Activated CD4-positive, alpha-beta T cell treated with anti-CD3 and anti-CD28 coated beads, Interleukin-2, amount 50 U/mL, for 1 hour (primary cell): ENCODE measurements around the gene TECPR1.
A peak's percentile ranks its signal among the peaks of the same experiment; 100 is the strongest.

Experiments used
- DNase-seq: peaks from one replicate; pipeline ENCODE4 v3.0.0-alpha.2; 2020

The TECPR1 gene

DNA sequence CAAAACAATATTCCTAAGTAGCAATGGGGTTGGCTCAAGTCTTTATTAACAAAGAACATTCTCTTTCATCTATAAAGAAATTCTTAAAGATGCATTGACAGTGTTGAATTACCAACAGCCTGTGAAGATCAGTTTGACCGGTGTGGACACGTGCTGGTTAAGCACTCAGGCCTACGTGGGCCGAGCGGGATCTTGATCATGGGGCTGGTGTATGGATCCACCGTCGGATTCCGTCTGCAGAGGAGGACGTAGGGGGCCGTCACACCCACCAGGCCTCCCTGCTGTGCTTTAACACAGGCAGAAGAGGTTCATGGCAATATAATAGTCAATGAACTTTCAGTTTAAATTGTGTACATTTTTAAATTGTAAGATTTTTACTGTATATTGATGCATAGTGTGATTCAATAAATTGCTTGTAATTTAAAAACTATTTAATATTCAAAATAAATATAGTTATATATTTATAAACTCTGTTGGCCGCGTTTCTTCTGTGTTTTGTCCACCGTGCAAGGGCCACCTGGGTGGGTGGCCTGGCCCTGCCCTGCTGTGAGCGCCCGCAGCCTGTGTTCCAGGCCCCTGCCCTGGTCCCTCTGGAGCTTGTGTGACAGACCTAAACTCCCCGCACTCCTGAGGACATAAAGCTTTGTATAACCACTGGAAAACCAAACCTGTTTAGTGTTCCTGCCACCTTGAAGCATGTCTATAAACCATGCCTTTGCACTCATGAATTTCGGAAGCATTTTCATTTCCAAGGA lies 42.7 kb downstream of the TECPR1 start:
- no peak for DNase-seq

DNA sequence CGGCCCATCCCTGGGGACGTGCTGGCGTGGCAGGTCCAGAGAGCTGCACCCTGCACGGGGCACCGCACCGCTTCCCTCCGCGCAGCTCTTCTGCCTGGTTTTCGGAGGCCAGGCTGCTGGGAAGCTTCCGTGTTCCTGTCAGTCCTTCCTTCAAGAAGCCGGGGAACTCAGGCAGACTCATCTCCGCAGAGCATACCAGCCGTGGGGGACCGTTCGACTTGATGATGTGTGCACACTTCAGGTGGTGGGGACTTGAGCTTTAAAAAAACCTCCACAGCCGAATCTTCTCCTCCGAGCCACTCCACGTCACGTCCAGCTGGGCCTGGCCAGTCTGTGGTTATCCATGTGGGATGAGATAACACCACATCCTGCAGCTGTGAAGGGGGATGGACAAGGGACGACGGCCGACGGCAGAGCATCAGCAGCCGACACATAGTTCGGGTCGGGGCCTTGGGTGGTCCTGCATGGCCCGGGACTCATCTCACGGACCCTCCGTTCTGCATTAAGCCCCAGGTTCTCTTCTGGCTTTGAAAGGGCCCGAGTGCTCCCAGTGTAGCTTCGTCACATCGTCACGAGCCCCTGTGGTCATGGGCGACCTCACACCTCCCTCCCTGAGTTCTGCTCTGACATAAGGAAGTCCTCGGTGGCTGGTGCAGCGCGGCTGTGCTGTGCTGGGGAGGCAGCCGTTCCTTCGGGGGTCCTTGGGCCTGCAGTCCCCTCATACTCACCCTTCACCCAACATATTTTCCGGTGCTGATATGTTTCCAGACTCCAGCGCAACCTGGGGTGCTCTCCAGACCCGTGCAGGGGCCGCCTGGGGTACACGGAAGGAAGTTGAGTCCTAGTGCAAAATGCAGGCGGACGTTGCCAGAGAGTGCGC lies 45.3 kb downstream of the TECPR1 start:
- no peak for DNase-seq

DNA sequence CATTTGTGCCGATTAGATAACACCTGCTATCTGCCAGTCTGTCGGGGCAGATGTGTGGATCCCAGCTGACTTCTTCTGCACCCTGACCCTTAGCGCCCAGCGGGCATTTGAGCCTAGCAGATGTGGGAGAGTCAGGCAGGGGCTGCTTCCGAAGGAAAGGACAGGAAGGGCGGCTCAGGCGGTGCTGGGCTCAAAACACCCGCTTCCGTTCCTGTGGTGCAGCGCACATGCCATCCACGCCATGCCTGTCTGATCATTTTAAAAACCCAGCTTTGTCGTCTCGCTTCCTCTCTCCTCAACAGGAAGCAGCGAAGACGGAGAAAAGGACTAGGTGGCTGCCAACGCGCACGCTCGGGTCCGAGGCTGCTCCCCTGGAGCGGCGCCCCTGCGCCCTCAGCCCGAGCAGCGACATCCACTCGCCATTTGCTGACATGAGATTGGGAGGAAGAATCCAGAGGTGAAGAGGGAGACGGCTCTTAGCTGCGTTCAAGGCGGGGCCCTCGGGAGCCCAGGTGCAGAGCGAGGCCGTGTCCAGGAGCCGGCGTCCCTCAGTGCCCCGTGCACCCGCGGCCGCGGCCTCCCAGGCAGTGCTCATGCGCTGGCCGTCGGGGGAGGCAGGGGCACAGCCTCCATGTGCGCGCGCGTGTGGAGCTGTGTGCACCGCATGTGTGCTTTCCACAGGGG lies 46.7 kb downstream of the TECPR1 start:
- no peak for DNase-seq

DNA sequence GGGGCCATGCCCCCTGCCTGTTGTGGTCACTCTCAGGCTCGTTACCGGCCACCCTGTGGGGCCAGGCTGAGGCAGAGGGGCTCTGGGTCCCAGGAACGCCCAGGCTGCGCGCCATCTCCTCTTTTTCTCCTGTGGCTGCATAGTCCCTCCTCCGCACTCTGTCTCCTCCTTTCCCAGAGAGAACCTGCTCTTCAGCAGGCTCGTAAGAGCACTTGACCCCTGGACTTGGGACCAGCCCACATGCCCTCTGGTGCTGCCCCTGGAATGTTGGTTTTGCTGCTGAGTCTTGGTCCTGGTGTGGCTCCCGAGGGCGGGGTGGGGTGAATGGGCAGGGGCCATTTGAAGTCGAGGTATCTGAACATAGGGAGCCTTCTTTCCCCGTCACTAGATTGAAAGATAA lies 47.4 kb downstream of the TECPR1 start:
- no peak for DNase-seq

DNA sequence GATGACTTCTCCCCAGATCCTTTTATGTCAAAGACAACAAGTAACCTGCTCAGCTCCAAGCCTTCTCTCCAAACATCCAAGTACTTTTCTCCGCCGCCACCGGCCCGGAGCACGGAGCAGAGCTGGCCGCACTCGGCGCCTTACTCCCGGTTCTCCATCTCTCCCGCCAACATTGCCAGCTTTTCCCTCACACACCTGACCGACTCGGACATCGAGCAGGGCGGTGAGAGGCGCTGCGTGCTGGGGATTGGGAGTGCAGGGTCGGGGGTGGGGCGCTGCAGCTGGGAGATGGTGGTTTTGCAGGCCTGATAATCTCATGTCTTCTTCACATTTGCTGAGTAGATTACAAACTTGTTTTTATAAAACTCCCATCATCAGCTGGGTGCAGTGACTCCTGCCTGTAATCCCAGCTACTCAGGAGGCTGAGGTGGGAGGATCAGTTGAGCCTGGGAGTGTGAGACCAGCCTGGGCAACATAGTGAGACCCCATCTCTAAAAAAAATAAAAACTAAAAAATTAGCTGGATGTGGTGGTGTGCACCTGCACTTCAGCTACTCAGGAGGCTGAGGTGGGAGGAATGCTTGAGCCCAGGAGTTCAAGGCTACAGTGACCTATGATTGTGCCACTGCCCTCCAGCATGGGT lies 47.9 kb downstream of the TECPR1 start:
- no peak for DNase-seq

DNA sequence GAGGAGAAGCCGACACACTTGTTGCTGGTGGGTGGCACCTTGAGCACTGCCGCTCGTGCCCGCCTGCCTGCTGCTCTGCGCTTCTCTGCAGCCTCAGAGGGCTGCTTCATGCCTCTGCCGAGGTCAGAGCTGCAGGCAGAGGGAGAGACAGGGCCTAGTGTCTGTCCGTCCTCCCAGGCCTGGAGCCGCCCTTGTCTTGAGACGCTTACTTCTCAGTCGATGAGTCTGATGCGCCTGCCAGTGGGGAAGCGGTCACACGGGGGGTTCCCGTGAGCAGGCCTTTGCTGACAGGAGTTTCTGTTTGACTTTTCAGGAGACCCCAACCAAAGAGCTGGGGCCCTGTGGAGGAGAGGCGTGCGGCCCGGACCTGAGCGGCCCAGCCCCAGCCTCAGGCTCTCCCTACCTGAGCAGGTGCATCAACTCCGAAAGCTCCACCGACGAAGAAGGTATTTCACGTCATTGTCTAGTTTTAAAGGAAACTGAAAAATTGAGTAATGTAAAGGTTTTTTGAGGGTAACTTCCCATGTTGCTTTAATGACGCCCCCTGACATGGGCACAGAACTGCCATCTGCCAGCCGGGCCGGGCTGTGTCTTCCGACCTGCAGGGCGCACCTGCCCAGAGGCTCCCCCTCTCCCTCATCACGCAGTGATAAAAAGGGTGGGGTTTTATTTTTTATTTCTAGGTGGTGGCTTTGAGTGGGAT lies 48.6 kb downstream of the TECPR1 start:
- DNase-seq = no peak

DNA sequence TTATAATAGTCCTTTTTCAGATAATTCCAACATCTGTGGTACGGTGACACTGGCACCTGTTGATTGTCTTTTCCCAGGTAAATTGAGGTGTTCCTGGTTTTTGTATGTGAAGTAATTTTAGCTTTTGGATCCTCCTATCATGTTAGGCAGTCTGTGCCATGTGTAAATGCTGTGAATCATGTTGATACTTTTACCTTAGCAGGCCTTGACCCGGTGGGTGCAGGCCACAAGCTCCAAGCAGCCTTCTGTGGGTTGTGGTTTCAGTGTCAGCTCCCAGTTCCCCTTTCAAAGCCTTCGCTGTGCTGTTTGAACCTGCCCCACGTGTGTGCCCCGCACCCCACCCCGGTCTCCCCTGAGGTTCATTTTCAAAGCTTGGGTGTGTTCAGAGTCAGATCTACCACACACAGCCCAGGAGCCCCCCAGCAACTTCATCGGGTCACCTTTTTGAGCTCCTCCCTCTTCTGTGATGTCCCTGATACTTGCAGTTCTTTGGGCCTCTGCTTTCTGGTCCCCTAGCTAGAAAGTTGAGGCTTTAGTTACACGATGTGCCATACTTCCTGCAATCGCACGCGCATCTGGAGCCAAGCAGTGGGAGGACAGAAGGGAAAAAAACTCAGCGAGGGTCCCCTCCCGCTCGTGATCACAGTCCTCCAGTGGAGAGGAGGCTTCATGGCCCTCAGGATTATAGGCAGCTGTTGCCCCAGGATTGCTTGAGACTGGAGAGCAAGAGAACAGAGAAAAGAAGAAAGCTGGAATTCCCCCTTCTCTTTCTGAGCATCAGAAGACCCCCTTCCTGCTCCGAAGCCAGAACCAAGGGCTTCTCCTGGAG lies 49.5 kb downstream of the TECPR1 start:
- peak; percentile 51 for DNase-seq

DNA sequence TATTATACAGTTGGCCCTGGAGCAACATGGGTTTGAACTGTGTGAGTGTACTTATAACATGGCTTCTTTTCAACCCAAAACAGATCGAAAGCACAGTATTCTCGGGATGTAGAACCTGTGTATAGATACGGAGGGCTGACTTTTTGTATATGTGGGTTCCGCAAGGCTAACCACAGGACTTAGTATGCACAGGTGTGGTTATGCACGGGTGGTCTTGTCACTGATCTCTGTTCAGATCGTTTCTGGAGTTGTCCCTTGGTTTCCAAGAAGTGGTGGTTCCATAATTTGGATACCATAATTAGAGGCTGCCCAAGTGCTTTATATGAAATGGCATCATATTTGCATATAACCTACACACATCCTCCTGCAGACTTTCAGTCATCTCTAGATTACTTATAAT lies 51.7 kb downstream of the TECPR1 start:
- DNase-seq = no peak

DNA sequence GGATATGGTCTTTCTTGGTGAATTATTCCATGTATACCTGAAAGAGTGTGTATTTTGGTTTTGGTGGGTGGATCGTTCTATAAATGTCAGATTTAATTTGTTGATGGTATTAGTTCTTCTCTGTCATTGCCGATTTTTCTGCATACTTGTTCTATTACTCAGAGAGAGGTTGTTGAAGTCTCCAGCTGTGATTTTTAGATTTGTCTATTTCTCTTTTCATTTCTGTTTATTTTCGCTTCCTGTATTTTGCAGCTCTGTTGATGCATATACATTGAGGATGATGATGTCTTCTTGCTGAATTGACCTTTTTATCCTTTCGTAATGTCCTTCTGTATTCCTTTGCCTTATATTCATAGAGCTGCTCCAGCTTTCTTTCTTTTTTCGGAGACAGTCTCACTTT lies 52.9 kb downstream of the TECPR1 start:
- DNase-seq = no peak

DNA sequence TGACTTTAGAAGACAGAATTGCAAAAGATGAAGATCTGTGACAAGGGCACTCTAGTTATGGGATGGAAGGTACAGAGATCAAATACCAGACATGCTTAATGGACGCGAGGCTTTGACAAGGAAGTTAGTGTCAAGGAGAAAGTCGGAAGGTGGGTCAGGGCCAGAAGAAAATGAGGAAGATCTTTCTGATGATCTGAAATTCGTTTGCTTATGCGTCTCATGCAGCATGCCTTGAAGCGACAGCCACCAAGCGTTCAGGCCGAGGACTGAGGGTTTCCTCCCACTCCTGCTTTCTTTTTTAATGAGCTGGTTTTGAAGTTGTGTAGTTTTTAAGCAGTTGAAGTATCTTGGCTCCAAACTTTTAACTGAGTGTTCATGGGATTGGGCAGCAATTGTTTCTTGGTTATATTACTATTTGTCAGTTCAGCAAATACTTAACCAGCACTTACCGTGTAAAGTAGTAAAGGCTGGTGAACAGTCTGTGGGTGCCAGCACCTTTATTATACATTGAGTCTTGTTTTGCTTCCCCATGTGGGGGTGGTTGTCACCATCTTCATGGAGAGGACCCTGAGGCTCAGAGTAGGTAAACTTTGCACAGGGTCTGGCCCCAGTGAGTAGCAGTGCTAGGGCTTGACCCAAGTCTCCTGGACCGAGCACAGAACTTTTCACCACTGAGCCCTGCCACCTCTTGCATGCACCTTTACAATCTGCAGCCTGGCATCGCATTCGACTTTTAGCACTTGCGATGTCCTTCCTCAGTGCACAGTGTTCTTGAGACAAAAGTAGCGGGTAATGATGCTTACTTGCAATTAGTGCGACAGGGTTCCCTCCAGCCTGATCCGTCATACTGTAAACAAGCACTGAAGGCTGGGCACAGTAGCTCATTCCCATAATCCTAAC lies 55.1 kb downstream of the TECPR1 start:
- DNase-seq = no peak

DNA sequence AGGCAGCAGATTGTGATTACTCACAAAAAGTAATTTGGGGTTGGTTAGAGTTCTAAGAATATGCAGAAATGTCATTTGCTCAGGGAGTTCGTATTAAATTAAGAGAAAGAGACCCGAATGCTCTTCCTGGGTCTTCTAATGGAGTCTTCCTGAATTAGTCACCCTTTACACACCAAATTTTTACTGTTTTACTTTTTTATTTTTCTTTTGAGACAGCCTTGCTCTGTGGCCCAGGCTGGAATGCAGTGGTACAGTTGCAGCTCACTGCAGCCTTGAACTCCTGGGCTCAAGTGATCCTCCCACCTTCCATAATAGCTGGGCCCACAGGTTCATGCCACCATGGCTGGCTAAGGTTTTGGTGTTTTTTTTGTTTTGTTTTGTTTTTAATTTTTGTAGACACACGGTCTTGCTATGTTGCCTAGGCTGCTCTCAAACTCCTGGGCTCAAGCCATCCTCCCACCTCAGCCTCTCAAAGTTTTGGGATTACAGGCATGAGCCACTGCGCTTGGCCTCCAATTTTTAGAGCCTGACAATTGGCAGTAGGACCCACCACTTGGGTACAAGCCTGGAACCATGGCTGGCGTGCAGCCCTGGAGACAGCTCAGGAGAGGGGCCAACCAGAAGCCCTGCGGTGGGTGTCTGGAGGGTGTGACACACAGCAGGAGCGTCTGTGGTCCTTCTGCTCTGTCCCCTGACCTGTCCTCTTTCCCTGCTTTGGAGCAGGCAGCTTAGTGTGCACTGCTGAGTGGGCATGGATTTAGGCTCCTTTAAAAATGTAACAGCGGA lies 57.2 kb downstream of the TECPR1 start:
- DNase-seq = no peak

DNA sequence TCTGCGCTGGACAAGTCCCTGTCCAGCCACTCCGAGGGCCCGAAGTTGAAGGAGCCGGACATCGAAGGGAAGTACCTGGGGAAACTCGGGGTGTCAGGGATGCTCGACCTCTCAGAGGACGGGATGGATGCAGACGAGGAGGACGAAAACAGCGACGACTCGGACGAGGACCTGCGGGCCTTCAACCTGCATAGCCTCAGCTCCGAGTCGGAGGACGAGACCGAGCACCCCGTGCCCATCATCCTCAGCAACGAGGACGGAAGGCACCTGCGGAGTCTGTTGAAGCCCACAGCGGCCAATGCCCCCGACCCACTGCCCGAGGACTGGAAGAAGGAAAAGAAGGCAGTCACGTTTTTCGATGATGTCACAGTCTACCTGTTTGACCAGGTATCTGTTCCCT lies 57.8 kb downstream of the TECPR1 start:
- DNase-seq = no peak

DNA sequence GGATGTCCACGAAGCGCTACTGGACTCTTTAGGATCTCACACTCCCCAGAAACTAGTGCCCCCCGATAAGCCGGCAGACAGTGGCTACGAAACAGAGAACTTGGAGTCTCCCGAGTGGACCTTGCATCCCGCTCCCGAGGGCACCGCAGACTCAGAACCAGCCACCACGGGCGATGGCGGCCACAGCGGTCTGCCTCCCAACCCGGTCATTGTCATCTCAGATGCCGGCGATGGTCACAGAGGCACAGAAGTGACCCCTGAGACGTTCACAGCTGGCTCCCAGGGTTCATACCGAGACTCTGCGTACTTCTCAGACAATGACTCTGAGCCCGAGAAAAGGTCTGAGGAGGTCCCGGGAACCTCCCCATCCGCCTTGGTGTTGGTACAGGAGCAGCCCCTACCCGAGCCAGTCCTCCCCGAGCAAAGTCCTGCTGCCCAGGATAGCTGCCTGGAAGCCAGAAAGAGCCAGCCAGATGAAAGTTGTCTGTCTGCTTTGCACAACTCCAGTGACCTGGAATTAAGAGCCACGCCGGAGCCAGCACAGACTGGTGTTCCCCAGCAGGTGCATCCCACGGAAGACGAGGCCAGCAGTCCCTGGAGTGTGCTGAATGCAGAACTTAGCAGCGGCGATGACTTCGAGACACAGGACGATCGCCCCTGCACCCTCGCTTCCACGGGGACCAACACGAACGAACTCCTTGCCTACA lies 58.4 kb downstream of the TECPR1 start:
- no peak for DNase-seq

DNA sequence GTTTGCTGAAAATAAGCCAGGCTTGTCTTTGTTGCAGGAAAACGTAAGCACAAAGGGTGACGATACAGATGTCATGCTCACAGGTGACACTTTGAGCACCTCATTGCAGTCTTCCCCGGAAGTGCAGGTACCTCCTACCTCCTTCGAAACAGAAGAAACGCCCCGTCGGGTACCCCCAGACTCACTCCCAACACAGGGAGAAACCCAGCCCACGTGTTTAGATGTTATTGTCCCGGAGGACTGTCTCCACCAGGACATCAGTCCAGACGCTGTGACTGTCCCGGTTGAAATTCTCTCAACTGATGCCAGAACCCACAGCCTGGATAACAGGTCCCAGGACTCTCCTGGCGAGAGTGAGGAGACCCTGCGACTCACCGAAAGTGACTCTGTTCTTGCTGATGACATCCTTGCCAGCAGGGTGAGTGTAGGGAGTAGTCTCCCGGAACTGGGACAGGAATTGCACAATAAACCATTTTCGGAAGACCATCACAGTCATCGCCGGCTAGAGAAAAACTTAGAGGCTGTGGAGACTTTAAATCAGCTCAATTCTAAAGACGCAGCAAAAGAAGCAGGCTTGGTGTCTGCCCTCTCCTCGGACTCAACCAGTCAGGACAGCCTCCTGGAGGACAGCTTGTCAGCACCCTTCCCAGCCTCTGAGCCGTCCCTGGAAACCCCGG lies 59.1 kb downstream of the TECPR1 start:
- DNase-seq = no peak

DNA sequence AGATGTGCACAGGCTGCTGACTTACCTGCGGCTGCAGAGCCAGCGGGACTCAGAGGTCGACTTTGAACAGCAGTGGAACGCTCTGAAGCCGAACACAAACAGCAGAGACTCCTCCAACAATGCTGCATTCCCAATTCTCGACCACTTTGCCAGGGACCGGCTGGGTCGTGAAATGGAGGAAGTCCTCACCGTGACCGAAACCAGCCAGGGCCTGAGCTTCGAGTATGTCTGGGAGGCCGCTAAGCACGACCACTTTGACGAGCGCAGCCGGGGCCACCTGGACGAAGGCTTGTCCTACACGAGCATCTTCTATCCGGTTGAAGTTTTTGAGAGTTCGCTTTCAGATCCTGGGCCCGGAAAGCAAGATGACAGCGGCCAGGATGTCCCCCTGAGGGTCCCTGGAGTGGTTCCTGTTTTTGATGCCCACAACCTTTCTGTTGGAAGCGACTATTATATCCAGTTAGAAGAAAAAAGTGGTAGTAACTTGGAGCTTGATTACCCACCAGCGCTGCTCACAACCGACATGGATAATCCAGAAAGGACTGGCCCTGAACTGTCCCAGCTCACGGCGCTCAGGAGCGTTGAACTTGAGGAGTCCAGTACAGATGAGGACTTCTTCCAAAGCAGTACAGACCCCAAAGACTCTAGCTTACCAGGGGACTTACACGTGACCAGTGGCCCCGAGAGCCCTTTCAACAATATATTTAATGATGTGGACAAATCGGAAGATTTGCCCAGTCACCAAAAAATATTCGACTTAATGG lies 60.2 kb downstream of the TECPR1 start:
- no peak for DNase-seq

DNA sequence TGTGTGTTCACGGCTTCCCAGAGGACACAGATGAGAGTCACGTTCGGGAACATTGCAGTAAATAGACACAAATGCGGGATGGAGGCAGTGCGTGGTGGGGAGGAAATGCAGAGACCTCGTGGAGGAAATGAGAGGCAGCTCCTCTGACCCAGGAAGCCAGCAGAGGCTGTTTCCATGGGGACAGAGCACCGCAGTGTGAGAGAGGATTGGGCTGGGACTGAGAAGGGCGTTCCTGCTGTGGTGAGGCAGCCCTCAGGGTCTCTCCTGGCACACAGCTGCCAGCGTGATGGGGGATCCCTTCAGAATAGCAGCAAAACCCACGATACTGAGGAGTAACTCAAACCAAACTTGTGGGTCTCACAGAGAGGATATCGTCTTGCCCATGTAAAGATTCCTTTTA lies 62.5 kb downstream of the TECPR1 start:
- DNase-seq = no peak

DNA sequence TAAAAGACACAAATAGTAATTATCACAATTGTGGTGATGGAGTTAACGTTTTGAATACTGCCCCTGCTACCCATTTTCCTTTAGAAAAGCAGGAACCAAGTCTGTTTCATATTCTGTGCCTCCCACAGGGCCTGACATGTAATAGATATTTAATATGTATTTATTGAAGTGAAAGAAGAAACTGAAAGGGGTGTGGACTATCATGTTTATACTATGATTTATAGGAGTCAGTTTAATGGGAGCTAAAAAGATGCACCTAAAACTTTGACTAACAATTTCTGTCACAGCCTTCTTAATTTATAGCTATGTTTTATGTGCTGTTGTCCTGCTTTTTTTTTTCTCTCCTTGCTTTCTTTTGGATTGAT lies 64.9 kb downstream of the TECPR1 start:
- DNase-seq = no peak
